Esophagus squamous epithelium (tissue), 5 donors: Measurements from ENCODE around the gene TMC8. TPM values are rescaled to one million over a fixed set of nuclear protein-coding genes. Genes with fewer than 3 reads are reported as not detected.
A peak's percentile ranks its signal among the peaks of the same experiment; 100 is the strongest.

Experiments
- DNase-seq: peaks from one replicate; lab custom pipeline; 2025; lab: John Stamatoyannopoulos, UW
- H3K27ac ChIP-seq, 4 donors: fragments of 200-600 bp; sonication (generic); one replicate each; pipeline ENCODE4 v1.5.1; 2016 to 2019; ENCODE audit warnings: mild to moderate bottlenecking in 1 of 4
- H3K27me3 ChIP-seq, 4 donors: fragments of 200-600 bp; sonication (generic); 1 replicate in 3 of 4; 2 replicates in 1 of 4; pipeline versions ENCODE4 v1.5.1 to v1.6.0; 2017 to 2021; ENCODE audit warnings: antibody characterized with exemption in 1 of 4
- H3K36me3 ChIP-seq, 3 donors: fragments of 200-600 bp; sonication (generic); one replicate each; pipeline ENCODE4 v1.5.1; 2016 to 2019
- H3K4me1 ChIP-seq, 3 donors: fragments of 200-600 bp; sonication (generic); one replicate each; pipeline ENCODE4 v1.5.1; 2017 to 2019
- H3K4me3 ChIP-seq, 4 donors: fragments of 200-600 bp; sonication (generic); 1 replicate in 3 of 4; 2 replicates in 1 of 4; pipeline ENCODE4 v1.5.1; 2016 to 2019; ENCODE audit warnings: mild to moderate bottlenecking in 2 of 4, moderate library complexity in 1 of 4
- H3K9me3 ChIP-seq, 3 donors: fragments of 200-600 bp; sonication (generic); one replicate each; pipeline ENCODE4 v1.5.1; 2016 to 2019
- POLR2A ChIP-seq, 4 donors: fragments of 450-650 bp; IDR thresholded peaks; one replicate each; pipeline ENCODE4 v1.6.1; 2017; ENCODE audit warnings: antibody characterized with exemption in 4 of 4, mild to moderate bottlenecking in 4 of 4, moderate library complexity in 3 of 4
- WGBS, 2 donors: methylation state at CpG; one replicate each; pipeline ENCODE4 v1.1.5; 2018; 5-methylcytosine and 5-hydroxymethylcytosine counted together
- intact Hi-C: fragments of 100-400 bp; cut with DNase I; formaldehyde crosslinking; loops from one replicate; pipeline ENCODE4 v1.15.0; 2022
- total RNA-seq, 4 donors: library from RNA; depleted of rRNA; stranded (reverse); fragments of >200 nt; gene quantifications; one replicate each; pipeline ENCODE4 v1.1.0, GENCODE V29; 2016
- TF ChIP-seq, protein P1 (sequence below), 6 experiments: fragments of 450-650 bp in 4 of 6; fragments of 200-600 bp in 2 of 6; sonication (generic) in 2 of 6; IDR thresholded peaks; one replicate each; pipeline ENCODE4 v1.5.1; 2016 to 2019; ENCODE audit warnings: antibody characterized with exemption in 6 of 6, mild to moderate bottlenecking in 4 of 6, moderate library complexity in 4 of 6
- donor health status: DM: yes; HTN: yes; CAD: no.

The TMC8 gene
- total RNA-seq, 4 donors from 2014 or later = 1.00 to 5.7 (median 1.5) TPM

DNA sequence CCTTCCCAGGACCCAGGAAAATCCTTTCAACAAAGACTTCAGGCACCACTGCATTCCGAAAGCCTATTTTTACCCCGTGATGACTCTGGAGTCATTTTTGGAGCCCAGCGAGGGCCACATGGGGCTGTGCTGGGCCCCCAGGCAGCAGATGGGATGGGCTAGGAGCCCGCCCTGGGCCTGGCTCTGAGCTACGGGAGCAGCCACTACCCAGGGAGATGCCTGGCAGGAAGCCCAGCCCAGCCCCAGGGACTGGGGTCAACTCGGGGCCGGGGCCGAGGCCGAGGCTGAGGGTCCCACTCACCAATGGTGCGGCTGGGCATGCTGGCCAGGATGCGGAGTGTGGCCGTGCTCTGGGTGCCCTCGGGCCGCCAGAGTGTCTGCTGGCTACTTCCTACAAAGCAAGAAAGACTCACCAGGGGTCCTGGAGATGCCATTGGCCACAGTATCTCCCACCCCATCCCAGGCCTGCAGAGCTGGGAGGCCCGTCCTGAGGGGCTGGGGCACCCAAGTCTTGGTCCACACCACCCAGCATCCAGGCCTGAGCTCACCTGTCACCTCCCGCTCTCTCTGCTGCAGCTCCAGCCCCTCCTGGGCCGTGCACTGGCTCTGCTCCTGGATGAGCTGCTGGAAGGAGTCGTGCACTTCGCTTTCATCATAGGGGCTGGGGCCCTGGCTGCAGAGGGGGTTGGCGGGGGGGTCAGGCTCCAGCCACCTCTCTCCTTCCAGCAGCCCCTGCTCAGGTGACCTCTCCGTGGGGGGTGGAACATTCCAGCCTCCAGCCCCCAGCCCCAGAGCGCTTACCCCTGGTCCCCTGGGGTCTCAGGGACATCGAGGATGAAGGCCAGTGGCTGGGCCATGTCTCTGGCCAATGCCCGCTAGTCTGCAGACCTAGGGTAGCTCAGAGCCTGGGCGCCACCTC, 4.3 kb upstream of the TMC8 start:
- Histone ChIP-seq H3K4me1 (peaks cover 52 to 91% (median 57%) of the 10 kb centered on the region in 3 donors), H3K4me3 (peak overlapping the region in 2 of 4 donors; percentile 64 to 86)

DNA sequence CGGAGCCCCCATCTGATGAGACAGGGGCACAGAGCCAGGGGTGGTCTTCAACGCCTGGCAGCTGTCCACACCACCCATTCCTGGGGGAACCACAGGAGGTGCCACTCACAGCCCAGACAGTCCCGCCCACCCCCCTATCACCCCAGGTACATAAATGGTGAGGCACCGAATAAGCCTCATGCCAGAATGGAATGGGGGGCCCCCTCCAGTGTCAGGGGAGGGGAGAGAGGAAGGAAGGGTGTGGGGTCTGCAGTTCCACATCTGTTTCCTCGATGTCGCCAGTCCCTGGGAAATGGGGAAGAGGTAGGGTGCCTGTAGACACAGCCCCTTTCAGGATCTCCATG, 3.7 kb upstream of the TMC8 start:
- peak overlapping the region; percentile 80 to 88 (median 86) for H3K27ac ChIP-seq
- intact Hi-C loops = no loop called here
- peak overlapping the region in 3 of 4 donors; percentile 64 to 86 (median 66) for H3K4me3 ChIP-seq
- H3K27me3 ChIP-seq = peaks cover 0 to 12% (median 0%) of the 10 kb centered on the region in 4 donors
- no peak for TF ChIP-seq POLR2A (IDR thresholded peaks at IDR 0.05)
- TF ChIP-seq, protein P1, sequence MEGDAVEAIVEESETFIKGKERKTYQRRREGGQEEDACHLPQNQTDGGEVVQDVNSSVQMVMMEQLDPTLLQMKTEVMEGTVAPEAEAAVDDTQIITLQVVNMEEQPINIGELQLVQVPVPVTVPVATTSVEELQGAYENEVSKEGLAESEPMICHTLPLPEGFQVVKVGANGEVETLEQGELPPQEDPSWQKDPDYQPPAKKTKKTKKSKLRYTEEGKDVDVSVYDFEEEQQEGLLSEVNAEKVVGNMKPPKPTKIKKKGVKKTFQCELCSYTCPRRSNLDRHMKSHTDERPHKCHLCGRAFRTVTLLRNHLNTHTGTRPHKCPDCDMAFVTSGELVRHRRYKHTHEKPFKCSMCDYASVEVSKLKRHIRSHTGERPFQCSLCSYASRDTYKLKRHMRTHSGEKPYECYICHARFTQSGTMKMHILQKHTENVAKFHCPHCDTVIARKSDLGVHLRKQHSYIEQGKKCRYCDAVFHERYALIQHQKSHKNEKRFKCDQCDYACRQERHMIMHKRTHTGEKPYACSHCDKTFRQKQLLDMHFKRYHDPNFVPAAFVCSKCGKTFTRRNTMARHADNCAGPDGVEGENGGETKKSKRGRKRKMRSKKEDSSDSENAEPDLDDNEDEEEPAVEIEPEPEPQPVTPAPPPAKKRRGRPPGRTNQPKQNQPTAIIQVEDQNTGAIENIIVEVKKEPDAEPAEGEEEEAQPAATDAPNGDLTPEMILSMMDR (IDR thresholded peaks at IDR 0.05) = no peak
- H3K9me3 ChIP-seq = no peaks in the 10 kb centered on the region
- peaks cover 15 to 46% (median 24%) of the 10 kb centered on the region in 3 donors for H3K36me3 ChIP-seq
- H3K4me1 ChIP-seq = peaks cover 58 to 94% (median 63%) of the 10 kb centered on the region in 3 donors
- 42 to 52% methylated on average over 3 to 5 of the region's 6 CpGs for WGBS, 2 donors
- no peak for DNase-seq

More for the DNA sequence above, 4.3 kb upstream of the TMC8 start:
- intact Hi-C loops = no loop called here
- Histone ChIP-seq H3K27ac (peak overlapping the region; percentile 80 to 88 (median 86)), H3K9me3 (no peaks in the 10 kb centered on the region), H3K27me3 (peaks cover 0 to 9% (median 0%) of the 10 kb centered on the region in 4 donors), H3K36me3 (peaks cover 15 to 53% (median 26%) of the 10 kb centered on the region in 3 donors)
- TF ChIP-seq POLR2A (IDR thresholded peaks at IDR 0.05) = no peak
- TF ChIP-seq, protein P1 (IDR thresholded peaks at IDR 0.05) = no peak
- no peak for DNase-seq
- WGBS, 2 donors = 76 to 87% methylated on average over 3 to 4 of the region's 25 CpGs

DNA sequence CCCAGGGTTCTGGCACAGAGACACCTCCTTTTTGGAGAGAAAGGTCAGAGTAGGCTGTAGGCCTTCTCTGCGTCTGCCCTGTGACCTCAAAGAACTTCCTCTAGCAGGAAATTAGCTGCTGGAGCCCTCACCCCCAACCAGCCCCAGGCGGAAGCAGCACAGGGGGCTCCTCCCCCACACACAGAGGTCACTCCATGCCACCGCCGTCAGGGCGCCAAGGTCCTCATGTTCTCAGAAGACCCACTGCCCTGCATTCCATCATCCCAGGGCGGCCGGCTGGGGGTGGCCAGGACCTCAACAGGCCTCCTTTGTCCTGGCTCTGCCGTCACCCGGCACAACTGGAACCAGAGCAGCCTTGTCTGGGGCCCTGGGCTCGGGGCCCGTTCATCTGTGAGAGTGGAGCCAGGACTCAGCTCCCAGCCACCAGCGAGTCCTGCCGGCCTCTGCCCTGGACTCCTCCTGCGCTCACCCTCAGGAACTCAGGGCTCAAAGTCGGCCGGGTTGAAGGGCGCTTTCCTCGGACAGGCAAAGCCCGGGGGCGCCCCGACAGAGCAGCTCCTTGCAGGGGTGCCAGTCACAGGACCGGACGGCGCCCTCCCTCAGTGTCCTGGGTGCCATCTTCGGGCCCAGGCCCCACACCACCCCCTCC, 3.2 kb upstream of the TMC8 start:
- no peaks in the 10 kb centered on the region for H3K9me3 ChIP-seq
- intact Hi-C loops = no loop called here

DNA sequence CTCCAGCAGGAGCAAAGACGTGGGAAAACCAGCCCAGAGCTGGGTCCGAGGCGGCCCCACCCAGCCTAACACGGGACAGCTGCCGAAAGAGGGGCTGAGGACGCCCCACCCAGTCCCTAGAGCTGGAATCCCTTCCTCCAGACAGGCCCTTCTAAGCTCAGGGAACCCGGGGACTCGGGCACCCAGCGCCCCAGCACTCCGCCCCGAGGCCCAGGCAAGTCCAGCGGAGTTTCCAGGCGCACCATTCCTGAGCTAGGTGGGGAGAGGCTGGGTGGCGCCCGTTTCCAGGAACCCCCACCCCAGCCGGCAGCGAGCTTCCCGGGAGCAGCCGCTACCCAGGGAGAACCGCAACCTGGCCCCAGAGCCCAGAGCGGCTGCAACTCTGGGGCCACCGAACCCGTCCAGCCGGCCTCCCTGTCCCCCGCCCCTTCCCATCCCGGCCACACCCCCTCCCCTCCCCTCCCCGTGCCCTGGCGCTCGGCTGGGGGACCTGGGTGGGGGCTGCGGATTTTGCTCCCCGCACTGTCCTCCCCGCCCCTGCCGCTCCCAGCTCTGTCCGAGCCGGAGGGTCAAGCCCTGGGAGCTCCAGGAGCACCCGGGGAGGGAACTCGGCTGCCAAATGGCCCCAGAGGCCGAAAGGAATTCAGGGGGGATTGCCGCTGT, 2.6 kb upstream of the TMC8 start:
- Histone ChIP-seq H3K27me3 (peaks cover 0 to 18% (median 0%) of the 10 kb centered on the region in 4 donors), H3K4me3 (peak overlapping the region; percentile 41 to 86 (median 65)), H3K9me3 (no peaks in the 10 kb centered on the region), H3K4me1 (peaks cover 69 to 94% (median 74%) of the 10 kb centered on the region in 3 donors), H3K36me3 (peaks cover 7 to 35% (median 12%) of the 10 kb centered on the region in 3 donors), H3K27ac (peak overlapping the region; percentile 80 to 88 (median 86))
- intact Hi-C loops = no loop called here
- no peak for TF ChIP-seq POLR2A (IDR thresholded peaks at IDR 0.05)
- TF ChIP-seq, protein P1 (IDR thresholded peaks at IDR 0.05) = no peak
- no peak for DNase-seq
- 0% methylated on average over 7 of the region's 39 CpGs; no CpG with 5 or more reads in 1 of the 2 donors for WGBS, 2 donors

More for the DNA sequence above, 3.2 kb upstream of the TMC8 start:
- WGBS, 2 donors = 0% methylated on average over 1 of the region's 25 CpGs; no CpG with 5 or more reads in 1 of the 2 donors
- H3K36me3 ChIP-seq = peaks cover 12 to 42% (median 19%) of the 10 kb centered on the region in 3 donors
- peak overlapping the region; percentile 41 to 86 (median 65) for H3K4me3 ChIP-seq
- peaks cover 0 to 17% (median 0%) of the 10 kb centered on the region in 4 donors for H3K27me3 ChIP-seq
- peaks cover 63 to 94% (median 68%) of the 10 kb centered on the region in 3 donors for H3K4me1 ChIP-seq
- peak in 1 of 4 donors; percentile 47 for TF ChIP-seq POLR2A (IDR thresholded peaks at IDR 0.05)
- TF ChIP-seq, protein P1 (IDR thresholded peaks at IDR 0.05) = no peak
- no peak for DNase-seq
- peak overlapping the region; percentile 80 to 88 (median 86) for H3K27ac ChIP-seq
